ENCODE measurements around the gene NPTN.

DNA sequence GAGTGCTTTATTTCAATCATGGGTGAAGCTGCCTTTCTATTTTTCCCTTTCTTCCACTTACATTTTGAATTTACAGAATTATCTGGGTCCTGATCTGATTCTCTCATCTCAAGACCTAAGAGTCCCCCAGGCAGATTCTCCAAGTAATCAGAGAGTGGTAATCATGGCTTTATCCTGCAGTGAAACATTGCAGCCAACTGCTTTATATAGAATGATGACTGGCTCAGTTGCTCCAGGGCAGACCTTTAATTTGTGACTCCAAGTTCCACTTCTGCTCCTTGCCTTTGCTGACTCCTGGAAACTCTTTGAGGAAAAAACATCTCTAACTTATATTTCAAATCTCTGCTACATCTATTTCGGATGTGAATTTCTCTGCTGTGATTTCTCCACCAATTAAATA is 25.5 kb upstream of the NPTN start:
- TF ChIP-seq, protein P1, sequence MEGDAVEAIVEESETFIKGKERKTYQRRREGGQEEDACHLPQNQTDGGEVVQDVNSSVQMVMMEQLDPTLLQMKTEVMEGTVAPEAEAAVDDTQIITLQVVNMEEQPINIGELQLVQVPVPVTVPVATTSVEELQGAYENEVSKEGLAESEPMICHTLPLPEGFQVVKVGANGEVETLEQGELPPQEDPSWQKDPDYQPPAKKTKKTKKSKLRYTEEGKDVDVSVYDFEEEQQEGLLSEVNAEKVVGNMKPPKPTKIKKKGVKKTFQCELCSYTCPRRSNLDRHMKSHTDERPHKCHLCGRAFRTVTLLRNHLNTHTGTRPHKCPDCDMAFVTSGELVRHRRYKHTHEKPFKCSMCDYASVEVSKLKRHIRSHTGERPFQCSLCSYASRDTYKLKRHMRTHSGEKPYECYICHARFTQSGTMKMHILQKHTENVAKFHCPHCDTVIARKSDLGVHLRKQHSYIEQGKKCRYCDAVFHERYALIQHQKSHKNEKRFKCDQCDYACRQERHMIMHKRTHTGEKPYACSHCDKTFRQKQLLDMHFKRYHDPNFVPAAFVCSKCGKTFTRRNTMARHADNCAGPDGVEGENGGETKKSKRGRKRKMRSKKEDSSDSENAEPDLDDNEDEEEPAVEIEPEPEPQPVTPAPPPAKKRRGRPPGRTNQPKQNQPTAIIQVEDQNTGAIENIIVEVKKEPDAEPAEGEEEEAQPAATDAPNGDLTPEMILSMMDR (IDR thresholded peaks at IDR 0.05): no peak
- no peak for TF ChIP-seq POLR2A (IDR thresholded peaks at IDR 0.05)

All from adrenal gland (tissue), 5 donors.